OCI-M2 (cell line): ENCODE data around the gene FHOD3.

Source experiments
- DNase-seq: peaks from one replicate; lab custom pipeline; 2025; ENCODE audit not compliant: unreplicated experiment; lab: John Stamatoyannopoulos, UW

Gene FHOD3

GRCh38 chr18:36505665-36506064 is 208.2 kb downstream of the FHOD3 start:
- DNase-seq = no peak

GRCh38 chr18:36509646-36510197 is 212.2 kb downstream of the FHOD3 start:
- no peak for DNase-seq

GRCh38 chr18:36511791-36512352 is 214.4 kb downstream of the FHOD3 start:
- DNase-seq = no peak

- DNase-seq = no peak
Measured at GRCh38 chr18:36513556-36513955, 216.0 kb downstream of the FHOD3 start.

- no peak for DNase-seq
Measured at GRCh38 chr18:36514778-36515177, 217.3 kb downstream of the FHOD3 start.

- DNase-seq = no peak
Measured at GRCh38 chr18:36516258-36516657, 218.7 kb downstream of the FHOD3 start.

GRCh38 chr18:36516726-36517125 is 219.2 kb downstream of the FHOD3 start:
- no peak for DNase-seq

GRCh38 chr18:36518839-36519238 is 221.3 kb downstream of the FHOD3 start:
- no peak for DNase-seq

GRCh38 chr18:36519358-36519757 is 221.8 kb downstream of the FHOD3 start:
- no peak for DNase-seq

GRCh38 chr18:36522509-36522908 is 225.0 kb downstream of the FHOD3 start:
- DNase-seq = no peak

GRCh38 chr18:36525913-36526312 is 228.4 kb downstream of the FHOD3 start:
- no peak for DNase-seq

- no peak for DNase-seq
Measured at GRCh38 chr18:36526611-36527010, 229.1 kb downstream of the FHOD3 start.

- no peak for DNase-seq
Measured at GRCh38 chr18:36527051-36527450, 229.5 kb downstream of the FHOD3 start.

GRCh38 chr18:36527740-36528455 is 230.4 kb downstream of the FHOD3 start:
- DNase-seq = no peak

GRCh38 chr18:36529747-36530146 is 232.2 kb downstream of the FHOD3 start:
- no peak for DNase-seq

GRCh38 chr18:36530676-36531405 is 233.3 kb downstream of the FHOD3 start:
- no peak for DNase-seq

- DNase-seq = no peak
Measured at GRCh38 chr18:36531636-36532035, 234.1 kb downstream of the FHOD3 start.

- no peak for DNase-seq
Measured at GRCh38 chr18:36532394-36532793, 234.9 kb downstream of the FHOD3 start.

- no peak for DNase-seq
Measured at GRCh38 chr18:36532815-36533214, 235.3 kb downstream of the FHOD3 start.

GRCh38 chr18:36533446-36534153 is 236.1 kb downstream of the FHOD3 start:
- no peak for DNase-seq

GRCh38 chr18:36534154-36534688 is 236.7 kb downstream of the FHOD3 start:
- no peak for DNase-seq
